NCI-H345 treated with DMSO at 0.1 percent for 48 hours (cell line): ENCODE measurements around the gene CCDC196.

Experiments
- DNase-seq: peaks from one replicate; lab custom pipeline; 2025; ENCODE audit not compliant: unreplicated experiment; lab: John Stamatoyannopoulos, UW

The CCDC196 gene

GRCh38 chr14:66485910-66486421 is at the start of gene CCDC196:
TSS of gene CCDC196 (plus strand) at chr14:66486371. CDS start at chr14:66486503, 132 bp downstream.
- DNase-seq: no peak

GRCh38 chr14:66440801-66441200 is 45.4 kb upstream of the CCDC196 start:
- DNase-seq: no peak

- DNase-seq: no peak
Measured at GRCh38 chr14:66442953-66443571, 43.1 kb upstream of the CCDC196 start.

- DNase-seq: no peak
Measured at GRCh38 chr14:66443785-66444184, 42.4 kb upstream of the CCDC196 start.

GRCh38 chr14:66444271-66444927 is 41.8 kb upstream of the CCDC196 start:
- DNase-seq: no peak

- peak; percentile 7 for DNase-seq
Measured at GRCh38 chr14:66445936-66446335, 40.2 kb upstream of the CCDC196 start.

- DNase-seq: no peak
Measured at GRCh38 chr14:66453469-66453868, 32.7 kb upstream of the CCDC196 start.

GRCh38 chr14:66459603-66460002 is 26.6 kb upstream of the CCDC196 start:
- no peak for DNase-seq

- DNase-seq: no peak
Measured at GRCh38 chr14:66464261-66464660, 21.9 kb upstream of the CCDC196 start.

GRCh38 chr14:66468778-66469367 is 17.3 kb upstream of the CCDC196 start:
- no peak for DNase-seq

GRCh38 chr14:66471584-66471983 is 14.6 kb upstream of the CCDC196 start:
- no peak for DNase-seq

GRCh38 chr14:66472251-66472650 is 13.9 kb upstream of the CCDC196 start:
- DNase-seq: no peak

GRCh38 chr14:66473223-66473622 is 12.9 kb upstream of the CCDC196 start:
- DNase-seq: no peak

GRCh38 chr14:66476964-66477363 is 9.2 kb upstream of the CCDC196 start:
- DNase-seq: no peak

- DNase-seq: no peak
Measured at GRCh38 chr14:66477567-66477966, 8.6 kb upstream of the CCDC196 start.

- no peak for DNase-seq
Measured at GRCh38 chr14:66482873-66483272, 3.3 kb upstream of the CCDC196 start.

- DNase-seq: no peak
Measured at GRCh38 chr14:66483322-66483721, 2.8 kb upstream of the CCDC196 start.

GRCh38 chr14:66485029-66485428 is 1.1 kb upstream of the CCDC196 start:
- DNase-seq: no peak

GRCh38 chr14:66487164-66487563 is 993 bp downstream of the CCDC196 start:
- DNase-seq: no peak

- DNase-seq: no peak
Measured at GRCh38 chr14:66490143-66491111, 4.3 kb downstream of the CCDC196 start.

GRCh38 chr14:66493750-66494149 is 7.6 kb downstream of the CCDC196 start:
- no peak for DNase-seq
